Measurements from ENCODE around the gene SMAD7.
A peak's percentile ranks its signal among the peaks of the same experiment; 100 is the strongest.

SMAD7 gene

GRCh38 chr18:48929941-48930713 is 20.6 kb downstream of the SMAD7 start:
- H3K4me2 ChIP-seq (ENCODE audit: low read length, poor library complexity, severe bottlenecking), result peak overlapping the region; percentile 56
- peak overlapping the region; percentile 83 for H4K8ac ChIP-seq (ENCODE audit: low read length)
- H2BK12ac ChIP-seq (ENCODE audit: low read length in 2 of 2), result peak overlapping the region; percentile 98 to 99
- H3K9ac ChIP-seq (ENCODE audit: low read length), result peak overlapping the region; percentile 74
- H3K79me1 ChIP-seq (replicated peaks; ENCODE audit: low read length, poor library complexity, severe bottlenecking), result no peaks in the 10 kb centered on the region
- peaks cover 19 to 23% of the 10 kb centered on the region in 2 experiments for H3K36me3 ChIP-seq (ENCODE audit: control insufficient read depth in 1 of 2, insufficient read depth in 2 of 2, low read depth in 1 of 2, low read length in 2 of 2)
- H2BK5ac ChIP-seq (ENCODE audit: low read depth, low read length, poor library complexity, severe bottlenecking), result peak overlapping the region; percentile 99
- H2AFZ ChIP-seq (ENCODE audit: low read depth, low read length), result no peak overlapping the region
- H2BK15ac ChIP-seq (ENCODE audit: low read depth, poor library complexity, severe bottlenecking), result peak overlapping the region; percentile 63
- peak overlapping the region; percentile 77 for H2BK120ac ChIP-seq (ENCODE audit: low read depth, low read length)
- peak overlapping the region in 1 of 2 experiments; percentile 65 for H3K4me3 ChIP-seq (ENCODE audit: insufficient read depth in 1 of 2, low read depth in 1 of 2, low read length in 2 of 2)
- H2AK5ac ChIP-seq (ENCODE audit: low read length, severe bottlenecking), result peak overlapping the region; percentile 99
- H4K91ac ChIP-seq (ENCODE audit: low read length), result peak overlapping the region; percentile 96
- peak overlapping the region; percentile 99 for H3K27ac ChIP-seq (ENCODE audit: low read length, poor library complexity, severe bottlenecking)
- peaks cover 63% of the 10 kb centered on the region for H3K4me1 ChIP-seq (ENCODE audit: control insufficient read depth, insufficient read depth, low read depth, low read length)
- H3K14ac ChIP-seq (ENCODE audit: low read length in 2 of 2), result no peak overlapping the region
- 16% methylated on average over 20 of the region's 20 CpGs for WGBS
- H3K4ac ChIP-seq (ENCODE audit: low read depth in 1 of 2, low read length in 2 of 2), result peak overlapping the region; percentile 84 to 95
- no peaks in the 10 kb centered on the region for H3K27me3 ChIP-seq (ENCODE audit: control insufficient read depth in 1 of 2, insufficient read depth in 1 of 2, low read length in 2 of 2)
- H3K23ac ChIP-seq (ENCODE audit: low read length in 2 of 2), result peak overlapping the region in 1 of 2 experiments; percentile 9
- DNase-seq, result peak; percentile 95
- H3K9me3 ChIP-seq (ENCODE audit: control insufficient read depth, low read length), result no peaks in the 10 kb centered on the region
- H3K18ac ChIP-seq (ENCODE audit: low read depth in 1 of 2, low read length in 2 of 2), result peak overlapping the region; percentile 88 to 98

- peak overlapping the region; percentile 74 for H3K9ac ChIP-seq (ENCODE audit: low read length)
- H2BK5ac ChIP-seq (ENCODE audit: low read depth, low read length, poor library complexity, severe bottlenecking), result peak overlapping the region; percentile 95
- H2BK12ac ChIP-seq (ENCODE audit: low read length in 2 of 2), result peak overlapping the region; percentile 97 to 98
- no peaks in the 10 kb centered on the region for H3K79me1 ChIP-seq (replicated peaks; ENCODE audit: low read length, poor library complexity, severe bottlenecking)
- peaks cover 67% of the 10 kb centered on the region for H3K4me1 ChIP-seq (ENCODE audit: control insufficient read depth, insufficient read depth, low read depth, low read length)
- H2AK5ac ChIP-seq (ENCODE audit: low read length, severe bottlenecking), result peak overlapping the region; percentile 99
- H3K9me3 ChIP-seq (ENCODE audit: control insufficient read depth, low read length), result no peaks in the 10 kb centered on the region
- DNase-seq, result peak; percentile 51
- H2AFZ ChIP-seq (ENCODE audit: low read depth, low read length), result no peak overlapping the region
- peak overlapping the region in 1 of 2 experiments; percentile 65 for H3K4me3 ChIP-seq (ENCODE audit: insufficient read depth in 1 of 2, low read depth in 1 of 2, low read length in 2 of 2)
- H3K23ac ChIP-seq (ENCODE audit: low read length in 2 of 2), result peak overlapping the region in 1 of 2 experiments; percentile 77
- peaks cover 19 to 22% of the 10 kb centered on the region in 2 experiments for H3K36me3 ChIP-seq (ENCODE audit: control insufficient read depth in 1 of 2, insufficient read depth in 2 of 2, low read depth in 1 of 2, low read length in 2 of 2)
- peak overlapping the region; percentile 97 to 98 for H3K18ac ChIP-seq (ENCODE audit: low read depth in 1 of 2, low read length in 2 of 2)
- peak overlapping the region; percentile 95 to 97 for H3K4ac ChIP-seq (ENCODE audit: low read depth in 1 of 2, low read length in 2 of 2)
- peak overlapping the region; percentile 94 for H2BK15ac ChIP-seq (ENCODE audit: low read depth, poor library complexity, severe bottlenecking)
- H3K4me2 ChIP-seq (ENCODE audit: low read length, poor library complexity, severe bottlenecking), result peak overlapping the region; percentile 56
- no peaks in the 10 kb centered on the region for H3K27me3 ChIP-seq (ENCODE audit: control insufficient read depth in 1 of 2, insufficient read depth in 1 of 2, low read length in 2 of 2)
- H4K8ac ChIP-seq (ENCODE audit: low read length), result peak overlapping the region; percentile 96
- peak overlapping the region; percentile 96 for H2BK120ac ChIP-seq (ENCODE audit: low read depth, low read length)
- H3K14ac ChIP-seq (ENCODE audit: low read length in 2 of 2), result peak overlapping the region in 1 of 2 experiments; percentile 98
- peak overlapping the region; percentile 99 for H4K91ac ChIP-seq (ENCODE audit: low read length)
- H3K27ac ChIP-seq (ENCODE audit: low read length, poor library complexity, severe bottlenecking), result peak overlapping the region; percentile 99
- WGBS, result 63% methylated on average over 2 of the region's 2 CpGs
Measured at GRCh38 chr18:48929212-48929612, 21.6 kb downstream of the SMAD7 start.

GRCh38 chr18:48928787-48929186 is 22.0 kb downstream of the SMAD7 start:
- H3K79me1 ChIP-seq (replicated peaks; ENCODE audit: low read length, poor library complexity, severe bottlenecking), result no peaks in the 10 kb centered on the region
- H3K14ac ChIP-seq (ENCODE audit: low read length in 2 of 2), result peak overlapping the region in 1 of 2 experiments; percentile 98
- peak overlapping the region; percentile 94 for H2BK15ac ChIP-seq (ENCODE audit: low read depth, poor library complexity, severe bottlenecking)
- peak overlapping the region; percentile 74 for H3K9ac ChIP-seq (ENCODE audit: low read length)
- no peak overlapping the region for H3K23ac ChIP-seq (ENCODE audit: low read length in 2 of 2)
- H3K18ac ChIP-seq (ENCODE audit: low read depth in 1 of 2, low read length in 2 of 2), result peak overlapping the region; percentile 97 to 98
- H2AK5ac ChIP-seq (ENCODE audit: low read length, severe bottlenecking), result peak overlapping the region; percentile 99
- no peaks in the 10 kb centered on the region for H3K9me3 ChIP-seq (ENCODE audit: control insufficient read depth, low read length)
- H3K4me3 ChIP-seq (ENCODE audit: insufficient read depth in 1 of 2, low read depth in 1 of 2, low read length in 2 of 2), result peak overlapping the region in 1 of 2 experiments; percentile 65
- H4K91ac ChIP-seq (ENCODE audit: low read length), result peak overlapping the region; percentile 99
- peak overlapping the region in 1 of 2 experiments; percentile 95 for H3K4ac ChIP-seq (ENCODE audit: low read depth in 1 of 2, low read length in 2 of 2)
- H2BK12ac ChIP-seq (ENCODE audit: low read length in 2 of 2), result peak overlapping the region in 1 of 2 experiments; percentile 97
- H3K4me2 ChIP-seq (ENCODE audit: low read length, poor library complexity, severe bottlenecking), result peak overlapping the region; percentile 48
- peak overlapping the region; percentile 95 for H2BK5ac ChIP-seq (ENCODE audit: low read depth, low read length, poor library complexity, severe bottlenecking)
- peak overlapping the region; percentile 90 for H2BK120ac ChIP-seq (ENCODE audit: low read depth, low read length)
- H3K27ac ChIP-seq (ENCODE audit: low read length, poor library complexity, severe bottlenecking), result peak overlapping the region; percentile 99
- peaks cover 20 to 22% of the 10 kb centered on the region in 2 experiments for H3K36me3 ChIP-seq (ENCODE audit: control insufficient read depth in 1 of 2, insufficient read depth in 2 of 2, low read depth in 1 of 2, low read length in 2 of 2)
- peaks cover 66% of the 10 kb centered on the region for H3K4me1 ChIP-seq (ENCODE audit: control insufficient read depth, insufficient read depth, low read depth, low read length)
- H4K8ac ChIP-seq (ENCODE audit: low read length), result peak overlapping the region; percentile 96
- 7% methylated on average over 9 of the region's 9 CpGs for WGBS
- H2AFZ ChIP-seq (ENCODE audit: low read depth, low read length), result no peak overlapping the region
- peak; percentile 78 for DNase-seq
- no peaks in the 10 kb centered on the region for H3K27me3 ChIP-seq (ENCODE audit: control insufficient read depth in 1 of 2, insufficient read depth in 1 of 2, low read length in 2 of 2)
